Measurements from ENCODE around the gene CCBE1. TPM values are rescaled to one million over a fixed set of nuclear protein-coding genes. Genes with fewer than 3 reads are reported as not detected.

CCBE1 gene
- total and polyA plus RNA-seq, 9 of the 15 experiments (the other 6 are each of a cell fraction or from before 2014, with no cell fraction given) = 0.20 TPM; not detected in 8

GRCh38 chr18:59488899-59489298 is 208.3 kb downstream of the CCBE1 start:
- in situ Hi-C loops (cut with MboI) (no loop called here), intact Hi-C loops (cut with micrococcal nuclease) (no loop called here)
- Histone ChIP-seq H3K36me3 (ENCODE audit: control insufficient read depth, insufficient read depth, low read length) (no peaks in the 10 kb centered on the region), H3K9ac (ENCODE audit: insufficient read depth in 1 of 2, low read depth in 2 of 2, low read length in 2 of 2) (no peak overlapping the region), H2AFZ (ENCODE audit: low read depth, low read length) (no peak overlapping the region), H3K27ac (ENCODE audit: extremely low read depth, low read depth, low read length) (no peak overlapping the region), H3K4me1 (replicated peaks in 1 of 2; ENCODE audit: control insufficient read depth in 2 of 2, insufficient read depth in 2 of 2, low read length in 2 of 2) (no peaks in the 10 kb centered on the region), H3K79me2 (ENCODE audit: control insufficient read depth, insufficient read depth, low read length) (no peaks in the 10 kb centered on the region), H3K9me1 (ENCODE audit: control insufficient read depth, insufficient read depth, low read length) (no peaks in the 10 kb centered on the region), H4K20me1 (replicated peaks; ENCODE audit: control insufficient read depth, insufficient read depth, low read length) (no peaks in the 10 kb centered on the region), H3K4me3 (no peak overlapping the region), H3K4me2 (ENCODE audit: insufficient read depth, low read length) (no peak overlapping the region), H3K9me3 (replicated peaks; ENCODE audit: control insufficient read depth, insufficient read depth, low read depth, low read length) (no peaks in the 10 kb centered on the region), H3K27me3 (ENCODE audit: control insufficient read depth in 2 of 2, insufficient read depth in 2 of 2, low read length in 2 of 2) (no peaks in the 10 kb centered on the region)
- ChIA-PET CTCF (ENCODE audit: low intra/inter-chr PET ratio) (no interaction called here), POLR2A (no interaction called here)
- TF ChIP-seq ETV6 (IDR thresholded peaks at IDR 0.05; ENCODE audit: borderline replicate concordance in 1 of 2, low read depth in 2 of 2, low read length in 1 of 2) = no peak
- no peak for TF ChIP-seq ETV6 (CRISPR knock-in tag; IDR thresholded peaks at IDR 0.05; ENCODE audit: borderline replicate concordance)
- no peak for TF ChIP-seq KDM5B (IDR thresholded peaks at IDR 0.05; ENCODE audit: insufficient replicate concordance, low read depth, low read length)
- no peak for TF ChIP-seq ZNF76 (CRISPR knock-in tag; IDR thresholded peaks at IDR 0.05; ENCODE audit: borderline replicate concordance)
- no peak for TF ChIP-seq FOXP4 (CRISPR knock-in tag; IDR thresholded peaks at IDR 0.05; ENCODE audit: borderline replicate concordance)
- no peak for TF ChIP-seq ZNF644 (tag; IDR thresholded peaks at IDR 0.05; ENCODE audit: low read depth)
- TF ChIP-seq HDAC1 (IDR thresholded peaks at IDR 0.05) = no peak
- no peak for TF ChIP-seq MNT (conservative IDR thresholded peaks at IDR 0.05)
- no peak for TF ChIP-seq CAMTA2 (CRISPR knock-in tag; conservative IDR thresholded peaks at IDR 0.05)
- no peak for TF ChIP-seq MAX (CRISPR knock-in tag; IDR thresholded peaks at IDR 0.05)
- no peak for TF ChIP-seq ZBTB49 (CRISPR knock-in tag; IDR thresholded peaks at IDR 0.05; ENCODE audit: borderline replicate concordance)
- no peak for TF ChIP-seq CREB5 (CRISPR knock-in tag; IDR thresholded peaks at IDR 0.05)
- TF ChIP-seq PRMT5 (CRISPR knock-in tag; IDR thresholded peaks at IDR 0.05) = no peak
- FAIRE-seq (no peak), DNase-seq (ENCODE audit: extremely low read depth in 1 of 4, low spot score in 3 of 4) (no peak), ATAC-seq (no peak)
- BruUV-seq (replicated peaks) = no TSS peak
- WGBS (ENCODE audit: insufficient coverage, low coverage, missing lambda C conversion rate) = 0% methylated on average over 2 of the region's 2 CpGs
